PFSK-1 (cell line): ENCODE data around the gene BRICD5.

Experiments
- SIN3A ChIP-seq: IDR thresholded peaks from 2 replicates; pipeline ENCODE4 v1.6.1; 2012; ENCODE audit warnings: mild to moderate bottlenecking, low read length, moderate library complexity, borderline replicate concordance; ENCODE audit not compliant: insufficient read depth
- TAF1 ChIP-seq: IDR thresholded peaks from 2 replicates; pipeline ENCODE4 v1.6.1; 2012; ENCODE audit warnings: low read length, control low read depth, borderline replicate concordance; ENCODE audit not compliant: insufficient read depth

DNA sequence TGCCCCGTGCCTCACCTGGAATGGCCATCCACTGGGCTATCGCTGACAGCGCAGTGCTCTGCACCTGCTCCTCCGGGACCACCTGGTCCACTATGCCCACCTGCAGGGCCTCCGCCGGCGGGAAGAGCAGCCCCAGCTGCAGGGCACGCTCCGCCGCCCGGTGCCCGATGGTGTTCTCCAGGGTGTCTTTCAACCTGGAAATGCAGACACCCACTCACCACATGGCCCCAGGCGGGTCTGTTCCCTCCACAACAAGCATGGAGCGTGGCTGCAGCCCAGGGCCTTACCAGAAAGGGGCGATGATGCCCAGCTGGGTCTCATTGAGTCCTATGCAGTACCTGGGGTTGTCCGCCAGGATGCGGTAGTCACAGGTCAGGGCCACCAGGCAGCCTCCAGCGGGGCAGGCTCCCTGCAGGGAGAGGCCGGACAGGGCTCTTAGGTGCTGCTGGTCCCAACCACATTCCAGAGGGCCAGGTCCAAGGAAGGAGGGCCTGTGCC is 32.4 kb upstream of the BRICD5 start:
- TF ChIP-seq SIN3A (no peak), TAF1 (no peak)
